ENCODE measurements around the gene DPP4. TPM values are rescaled to one million over a fixed set of nuclear protein-coding genes. Genes with fewer than 3 reads are reported as not detected.

The DPP4 gene
- 0.05 TPM in 1 of 2 replicates, not detected in the other for total RNA-seq (2014; rRNA removed; shearing (Covaris generic))

GRCh38 chr2:162073888-162074631 is at the start of gene DPP4:
Gene DPP4, minus strand, starts transcription at chr2:162074215. Its CDS starts 234 bp downstream, at chr2:162073981.

Small RNA genes lying within 50 kb of the gene (small RNA-seq; reads per million reads assigned to genes)
- not detected for gene TIMM8AP1

Other genes with a start within 250 kb of the DPP4 start
- gene GCG, start 78.0 kb upstream of the DPP4 start, total RNA-seq (2014; rRNA removed; shearing (Covaris generic)) = not detected in 2 replicates
- 0.37 TPM in 1 of 2 replicates, not detected in the other for gene FAP, start 169.2 kb upstream of the DPP4 start, total RNA-seq (2014; rRNA removed; shearing (Covaris generic))
- 1.5 and 2.9 TPM in 2 replicates for gene IFIH1, start 244.5 kb upstream of the DPP4 start, total RNA-seq (2014; rRNA removed; shearing (Covaris generic))